Measurements from ENCODE around the gene HELQ.

DNA sequence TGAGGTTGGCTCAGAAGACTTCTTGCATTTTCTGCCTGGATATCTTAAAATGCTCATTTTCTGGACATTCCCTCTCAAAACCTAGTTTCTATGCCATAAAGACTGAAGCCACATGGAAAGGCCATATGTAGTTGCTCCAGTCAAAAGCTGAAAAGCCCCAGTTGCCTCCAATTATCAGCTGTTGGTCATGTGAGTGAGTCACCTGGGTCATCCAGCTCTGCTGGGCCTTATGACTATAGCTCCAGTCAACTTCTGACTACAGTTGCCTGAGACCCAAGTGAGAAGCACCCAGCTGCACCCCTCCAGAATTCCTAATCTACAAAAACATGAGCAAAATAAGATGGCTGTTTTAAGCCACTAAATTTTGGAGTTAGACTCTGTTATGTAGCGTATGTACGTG lies 41.9 kb downstream of the HELQ start:
- TF ChIP-seq, protein P1, sequence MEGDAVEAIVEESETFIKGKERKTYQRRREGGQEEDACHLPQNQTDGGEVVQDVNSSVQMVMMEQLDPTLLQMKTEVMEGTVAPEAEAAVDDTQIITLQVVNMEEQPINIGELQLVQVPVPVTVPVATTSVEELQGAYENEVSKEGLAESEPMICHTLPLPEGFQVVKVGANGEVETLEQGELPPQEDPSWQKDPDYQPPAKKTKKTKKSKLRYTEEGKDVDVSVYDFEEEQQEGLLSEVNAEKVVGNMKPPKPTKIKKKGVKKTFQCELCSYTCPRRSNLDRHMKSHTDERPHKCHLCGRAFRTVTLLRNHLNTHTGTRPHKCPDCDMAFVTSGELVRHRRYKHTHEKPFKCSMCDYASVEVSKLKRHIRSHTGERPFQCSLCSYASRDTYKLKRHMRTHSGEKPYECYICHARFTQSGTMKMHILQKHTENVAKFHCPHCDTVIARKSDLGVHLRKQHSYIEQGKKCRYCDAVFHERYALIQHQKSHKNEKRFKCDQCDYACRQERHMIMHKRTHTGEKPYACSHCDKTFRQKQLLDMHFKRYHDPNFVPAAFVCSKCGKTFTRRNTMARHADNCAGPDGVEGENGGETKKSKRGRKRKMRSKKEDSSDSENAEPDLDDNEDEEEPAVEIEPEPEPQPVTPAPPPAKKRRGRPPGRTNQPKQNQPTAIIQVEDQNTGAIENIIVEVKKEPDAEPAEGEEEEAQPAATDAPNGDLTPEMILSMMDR (IDR thresholded peaks at IDR 0.05) = no peak
- TF ChIP-seq POLR2A (IDR thresholded peaks at IDR 0.05) = no peak

Measured in heart left ventricle (tissue), 13 donors.